ENCODE results near the gene LSM14A. TPM values are rescaled to one million over a fixed set of nuclear protein-coding genes. Genes with fewer than 3 reads are reported as not detected.

LSM14A gene
- total and polyA plus RNA-seq, 3 experiments from 2014 or later: 111 to 167 (median 129) TPM

DNA sequence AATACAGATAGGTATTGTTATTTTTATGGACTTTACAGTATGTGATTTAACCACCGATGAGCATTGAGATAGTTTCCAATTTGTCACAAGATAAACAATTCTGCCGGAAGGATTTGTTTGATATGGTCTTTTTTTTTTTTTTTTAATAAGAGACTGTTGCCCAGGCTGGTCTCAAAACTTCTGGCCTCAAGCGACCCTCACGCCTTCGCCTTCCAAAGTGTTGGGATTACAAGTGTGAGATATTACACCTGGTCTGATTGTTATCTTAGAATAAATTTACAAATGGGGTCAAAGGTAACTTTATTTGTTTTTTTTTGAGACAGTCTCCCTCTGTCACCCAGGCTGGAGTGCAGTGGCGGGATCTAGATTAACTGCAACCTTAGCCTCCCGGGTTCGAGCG, 83.2 kb downstream of the LSM14A start:
- peak overlapping the region; percentile 64 for H3K4me3 ChIP-seq (ENCODE audit: low read length)
- peaks cover 31 to 53% (median 42%) of the 10 kb centered on the region in 3 donors for H3K4me1 Mint-ChIP-seq
- POLR2A ChIA-PET: interaction anchor here (0.7 kb wide), 1 partner anchor 14 kb away, joined by 3 read pairs; no protein-coding TSS in a partner anchor
- peak overlapping the region; percentile 50 to 93 (median 86) for H3K27ac Mint-ChIP-seq
- H3K36me3 Mint-ChIP-seq: peaks cover 0 to 14% (median 3%) of the 10 kb centered on the region in 3 donors
- no peaks in the 10 kb centered on the region for H3K36me3 ChIP-seq (ENCODE audit: insufficient read depth, low read length)
- H3K9me3 ChIP-seq (ENCODE audit: low read length): no peaks in the 10 kb centered on the region
- H3K4me1 ChIP-seq (ENCODE audit: insufficient read depth, low read length): peaks cover 29% of the 10 kb centered on the region
- CTCF ChIA-PET: no interaction called here
- no peaks in the 10 kb centered on the region for H3K9me3 Mint-ChIP-seq
- H3K4me3 Mint-ChIP-seq: peak overlapping the region; percentile 76 to 91 (median 86)
- H3K27me3 ChIP-seq (ENCODE audit: insufficient read depth, low read length, poor library complexity, severe bottlenecking): no peaks in the 10 kb centered on the region
- DNase-seq: no peak
- no peaks in the 10 kb centered on the region for H3K27me3 Mint-ChIP-seq
- H3K27ac ChIP-seq (ENCODE audit: low read depth, low read length): peak overlapping the region; percentile 61

DNA sequence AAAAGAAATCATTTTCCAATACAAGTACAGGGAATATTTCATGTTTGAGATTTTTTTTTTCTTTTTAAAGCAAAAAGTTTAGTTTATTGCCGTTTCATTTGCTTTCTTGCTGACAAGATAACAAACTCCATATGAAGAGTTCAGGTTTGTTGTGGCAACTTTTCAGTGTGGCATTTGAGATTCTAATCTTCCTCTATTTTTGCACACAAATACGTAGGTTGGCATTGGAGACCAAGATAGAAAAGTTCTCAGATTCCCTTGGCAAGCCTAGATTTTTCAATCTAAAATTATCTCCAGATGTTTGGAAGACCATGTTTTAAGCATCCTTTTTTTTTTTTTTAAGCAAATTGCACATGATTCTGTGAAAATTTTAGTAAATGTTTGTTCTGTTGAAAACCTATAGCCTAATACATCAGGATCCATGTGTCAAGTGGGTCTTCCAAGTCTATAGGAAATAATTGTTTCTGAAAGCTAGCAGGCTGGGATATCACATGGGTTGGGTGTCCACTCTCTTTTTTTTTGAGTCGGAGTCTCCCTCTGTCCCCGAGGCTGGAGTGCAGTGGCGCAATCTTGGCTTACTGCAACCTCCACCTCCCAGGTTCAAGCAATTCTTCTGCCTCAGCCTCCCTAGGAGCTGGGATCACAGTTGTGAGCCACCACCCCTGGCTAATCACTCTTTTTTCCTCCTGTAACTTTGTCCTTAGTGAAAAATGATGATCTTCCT, 84.7 kb downstream of the LSM14A start:
- H3K27me3 Mint-ChIP-seq: no peaks in the 10 kb centered on the region
- peak overlapping the region in 6 of 7 donors; percentile 34 to 91 (median 50) for H3K4me3 Mint-ChIP-seq
- Histone ChIP-seq H3K9me3 (ENCODE audit: low read length) (no peaks in the 10 kb centered on the region), H3K4me1 (ENCODE audit: insufficient read depth, low read length) (peaks cover 42% of the 10 kb centered on the region), H3K36me3 (ENCODE audit: insufficient read depth, low read length) (no peaks in the 10 kb centered on the region), H3K27me3 (ENCODE audit: insufficient read depth, low read length, poor library complexity, severe bottlenecking) (no peaks in the 10 kb centered on the region), H3K4me3 (ENCODE audit: low read length) (no peak overlapping the region), H3K27ac (ENCODE audit: low read depth, low read length) (no peak overlapping the region)
- peak overlapping the region in 6 of 8 donors; percentile 30 to 63 (median 48) for H3K27ac Mint-ChIP-seq
- H3K9me3 Mint-ChIP-seq: no peaks in the 10 kb centered on the region
- POLR2A ChIA-PET: interaction anchor here (0.5 to 0.7 kb wide), 2 partner anchors 10 to 12 kb away, joined by 4 read pairs; no protein-coding TSS in a partner anchor
- peaks cover 39 to 65% (median 52%) of the 10 kb centered on the region in 3 donors for H3K4me1 Mint-ChIP-seq
- DNase-seq: no peak
- CTCF ChIA-PET: interaction anchor here (0.5 kb wide), 1 partner anchor 36 kb away, joined by 3 read pairs; no protein-coding TSS in a partner anchor
- H3K36me3 Mint-ChIP-seq: peaks cover 0 to 16% (median 5%) of the 10 kb centered on the region in 3 donors

DNA sequence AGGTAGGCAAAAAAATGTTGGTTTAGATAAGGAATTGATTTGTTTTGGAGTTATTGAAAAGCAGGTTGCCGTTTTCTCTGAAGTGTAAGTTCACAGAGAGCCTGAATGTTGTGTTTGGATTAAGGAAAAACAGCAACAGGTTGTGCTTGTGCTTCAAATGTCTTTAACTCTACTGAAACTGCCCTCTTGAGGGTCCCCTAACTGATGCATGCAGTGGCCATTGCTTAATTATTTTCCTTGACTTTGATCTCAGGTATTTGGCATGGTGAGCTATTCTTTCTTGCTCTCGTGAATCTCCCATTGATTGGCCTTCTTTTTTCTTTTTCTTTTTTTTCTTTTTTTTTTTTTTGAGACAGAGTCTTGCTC, 85.2 kb downstream of the LSM14A start:
- Histone ChIP-seq H3K4me1 (ENCODE audit: insufficient read depth, low read length) (peaks cover 42% of the 10 kb centered on the region), H3K9me3 (ENCODE audit: low read length) (no peaks in the 10 kb centered on the region), H3K27ac (ENCODE audit: low read depth, low read length) (no peak overlapping the region), H3K27me3 (ENCODE audit: insufficient read depth, low read length, poor library complexity, severe bottlenecking) (no peaks in the 10 kb centered on the region), H3K4me3 (ENCODE audit: low read length) (no peak overlapping the region), H3K36me3 (ENCODE audit: insufficient read depth, low read length) (no peaks in the 10 kb centered on the region)
- H3K27me3 Mint-ChIP-seq: no peaks in the 10 kb centered on the region
- H3K4me1 Mint-ChIP-seq: peaks cover 39 to 65% (median 52%) of the 10 kb centered on the region in 3 donors
- H3K9me3 Mint-ChIP-seq: no peaks in the 10 kb centered on the region
- ChIA-PET POLR2A (interaction anchor here (0.5 kb wide), 1 partner anchor 11 kb away, joined by 4 read pairs; no protein-coding TSS in a partner anchor), CTCF (no interaction called here)
- H3K4me3 Mint-ChIP-seq: peak overlapping the region in 5 of 7 donors; percentile 26 to 54 (median 46)
- peaks cover 0 to 16% (median 5%) of the 10 kb centered on the region in 3 donors for H3K36me3 Mint-ChIP-seq
- no peak for DNase-seq
- H3K27ac Mint-ChIP-seq: peak overlapping the region in 6 of 8 donors; percentile 30 to 63 (median 48)

DNA sequence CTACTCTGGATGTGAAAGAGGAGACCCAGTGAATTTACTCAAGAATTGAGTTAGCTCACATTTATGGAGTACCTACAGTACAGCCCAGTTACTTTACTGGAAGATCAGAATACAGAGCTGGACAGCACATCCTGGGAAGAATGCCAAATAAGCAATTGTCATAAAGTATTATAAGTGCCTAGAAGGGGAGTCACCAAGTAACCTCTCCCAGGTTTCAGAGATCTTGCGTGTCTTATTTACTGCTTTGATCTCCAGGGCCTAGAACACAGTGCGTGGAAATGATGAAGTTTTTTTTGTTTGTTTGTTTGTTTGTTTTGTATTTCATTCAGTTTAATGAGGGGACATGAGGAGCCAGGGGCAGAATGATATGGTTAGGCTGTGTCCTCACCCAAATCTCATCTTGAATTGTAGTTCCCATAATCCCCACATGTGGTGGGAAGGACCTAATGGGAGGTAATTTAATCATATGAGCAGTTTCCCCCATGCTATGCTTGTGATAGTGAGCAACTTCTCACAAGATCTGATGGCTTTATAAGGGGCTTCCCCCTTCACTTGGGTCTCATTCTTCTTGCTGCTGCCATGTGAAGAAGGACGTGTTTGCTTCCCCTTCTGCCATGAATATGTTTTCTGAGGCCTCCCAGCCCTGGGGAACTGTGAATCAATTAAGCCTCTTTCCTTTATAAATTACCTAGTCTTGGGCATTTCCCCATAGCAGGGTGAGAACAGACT, 87.2 kb downstream of the LSM14A start:
- peaks cover 39% of the 10 kb centered on the region for H3K4me1 ChIP-seq (ENCODE audit: insufficient read depth, low read length)
- H3K36me3 ChIP-seq (ENCODE audit: insufficient read depth, low read length): no peaks in the 10 kb centered on the region
- Mint-ChIP-seq H3K4me1 (peaks cover 37 to 62% (median 53%) of the 10 kb centered on the region in 3 donors), H3K9me3 (no peaks in the 10 kb centered on the region), H3K27me3 (no peaks in the 10 kb centered on the region), H3K4me3 (peak overlapping the region in 2 of 7 donors; percentile 6 to 70), H3K36me3 (peaks cover 0 to 15% (median 5%) of the 10 kb centered on the region in 3 donors), H3K27ac (peak overlapping the region in 4 of 8 donors; percentile 17 to 74 (median 66))
- no peak for DNase-seq
- H3K9me3 ChIP-seq (ENCODE audit: low read length): no peaks in the 10 kb centered on the region
- ChIA-PET POLR2A (no interaction called here), CTCF (no interaction called here)
- no peak overlapping the region for H3K27ac ChIP-seq (ENCODE audit: low read depth, low read length)
- no peaks in the 10 kb centered on the region for H3K27me3 ChIP-seq (ENCODE audit: insufficient read depth, low read length, poor library complexity, severe bottlenecking)
- no peak overlapping the region for H3K4me3 ChIP-seq (ENCODE audit: low read length)

DNA sequence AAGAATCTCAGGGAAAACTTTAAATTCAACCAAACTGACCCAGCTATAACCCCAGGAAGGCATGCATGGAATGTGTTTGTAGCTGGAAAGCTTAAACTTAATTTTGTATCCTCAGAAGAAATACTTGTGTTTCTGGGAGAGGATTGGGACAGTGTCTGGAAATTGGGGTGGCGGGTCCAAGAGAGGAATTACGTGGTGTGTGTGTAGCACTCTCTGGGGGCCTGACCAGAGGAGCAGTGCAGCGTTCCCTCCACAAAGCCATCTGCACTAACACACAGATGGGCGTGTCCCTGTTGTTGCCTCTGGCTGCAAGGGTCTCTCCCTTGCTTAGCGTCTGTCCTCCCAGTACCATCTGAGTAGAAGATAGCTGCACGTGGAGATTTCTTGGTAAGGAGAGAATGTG, 88.5 kb downstream of the LSM14A start:
- peaks cover 42% of the 10 kb centered on the region for H3K4me1 ChIP-seq (ENCODE audit: insufficient read depth, low read length)
- H3K9me3 Mint-ChIP-seq: no peaks in the 10 kb centered on the region
- CTCF ChIA-PET: interaction anchor here (0.6 kb wide), 1 partner anchor 32 kb away, joined by 3 read pairs; no protein-coding TSS in a partner anchor
- no peaks in the 10 kb centered on the region for H3K9me3 ChIP-seq (ENCODE audit: low read length)
- no peak for DNase-seq
- peaks cover 0 to 16% (median 10%) of the 10 kb centered on the region in 3 donors for H3K36me3 Mint-ChIP-seq
- no peaks in the 10 kb centered on the region for H3K27me3 ChIP-seq (ENCODE audit: insufficient read depth, low read length, poor library complexity, severe bottlenecking)
- POLR2A ChIA-PET: no interaction called here
- H3K4me3 ChIP-seq (ENCODE audit: low read length): no peak overlapping the region
- peaks cover 42 to 68% (median 59%) of the 10 kb centered on the region in 3 donors for H3K4me1 Mint-ChIP-seq
- no peak overlapping the region for H3K27ac ChIP-seq (ENCODE audit: low read depth, low read length)
- no peaks in the 10 kb centered on the region for H3K36me3 ChIP-seq (ENCODE audit: insufficient read depth, low read length)
- no peak overlapping the region for H3K4me3 Mint-ChIP-seq
- peak overlapping the region in 1 of 8 donors; percentile 85 for H3K27ac Mint-ChIP-seq
- no peaks in the 10 kb centered on the region for H3K27me3 Mint-ChIP-seq

DNA sequence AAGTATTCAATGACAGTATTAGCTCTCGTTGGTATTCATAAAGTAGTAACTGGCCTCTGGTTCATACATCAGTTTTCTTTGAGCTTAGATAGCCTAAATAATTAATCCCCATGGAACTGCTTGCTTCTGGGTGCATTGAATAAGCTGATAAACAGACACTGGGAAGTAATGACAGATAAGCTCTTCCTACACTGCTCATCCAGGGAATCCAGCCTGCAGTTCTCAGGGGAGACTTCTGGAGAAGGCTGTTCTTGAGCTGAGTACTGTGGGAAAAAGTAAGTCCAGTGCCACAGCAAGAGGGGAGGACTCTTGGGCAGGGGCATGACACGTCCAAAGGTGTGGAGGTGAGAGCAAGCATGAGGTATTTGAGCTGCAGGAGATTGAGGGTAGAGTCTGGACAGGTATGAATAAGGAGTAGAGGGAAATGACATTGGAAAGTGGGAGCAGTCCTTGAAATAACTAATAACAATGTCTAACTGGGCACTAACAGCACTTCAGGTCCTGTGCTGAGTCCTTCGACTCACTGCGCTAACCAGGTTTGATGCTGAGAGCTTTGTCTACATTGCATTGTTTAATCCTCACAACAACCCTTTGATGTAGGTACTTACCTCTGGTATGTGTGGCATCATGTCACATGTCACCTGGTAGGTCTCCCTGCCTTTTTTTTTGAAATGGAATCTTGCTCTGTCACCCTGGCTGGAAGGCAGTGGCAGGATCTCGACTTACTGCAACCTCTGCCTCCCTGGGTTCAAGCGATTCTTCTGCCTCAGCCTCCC, 89.2 kb downstream of the LSM14A start:
- Mint-ChIP-seq H3K4me3 (peak overlapping the region in 2 of 7 donors; percentile 16 to 70), H3K27ac (peak overlapping the region in 5 of 8 donors; percentile 11 to 85 (median 53)), H3K36me3 (peaks cover 0 to 18% (median 12%) of the 10 kb centered on the region in 3 donors), H3K27me3 (no peaks in the 10 kb centered on the region), H3K9me3 (no peaks in the 10 kb centered on the region), H3K4me1 (peaks cover 47 to 68% (median 62%) of the 10 kb centered on the region in 3 donors)
- no peak for DNase-seq
- Histone ChIP-seq H3K9me3 (ENCODE audit: low read length) (no peaks in the 10 kb centered on the region), H3K27me3 (ENCODE audit: insufficient read depth, low read length, poor library complexity, severe bottlenecking) (no peaks in the 10 kb centered on the region), H3K36me3 (ENCODE audit: insufficient read depth, low read length) (no peaks in the 10 kb centered on the region), H3K4me3 (ENCODE audit: low read length) (no peak overlapping the region), H3K4me1 (ENCODE audit: insufficient read depth, low read length) (peaks cover 40% of the 10 kb centered on the region), H3K27ac (ENCODE audit: low read depth, low read length) (no peak overlapping the region)
- ChIA-PET CTCF (interaction anchor here (0.6 kb wide), 1 partner anchor 33 kb away, joined by 3 read pairs; no protein-coding TSS in a partner anchor), POLR2A (no interaction called here)

DNA sequence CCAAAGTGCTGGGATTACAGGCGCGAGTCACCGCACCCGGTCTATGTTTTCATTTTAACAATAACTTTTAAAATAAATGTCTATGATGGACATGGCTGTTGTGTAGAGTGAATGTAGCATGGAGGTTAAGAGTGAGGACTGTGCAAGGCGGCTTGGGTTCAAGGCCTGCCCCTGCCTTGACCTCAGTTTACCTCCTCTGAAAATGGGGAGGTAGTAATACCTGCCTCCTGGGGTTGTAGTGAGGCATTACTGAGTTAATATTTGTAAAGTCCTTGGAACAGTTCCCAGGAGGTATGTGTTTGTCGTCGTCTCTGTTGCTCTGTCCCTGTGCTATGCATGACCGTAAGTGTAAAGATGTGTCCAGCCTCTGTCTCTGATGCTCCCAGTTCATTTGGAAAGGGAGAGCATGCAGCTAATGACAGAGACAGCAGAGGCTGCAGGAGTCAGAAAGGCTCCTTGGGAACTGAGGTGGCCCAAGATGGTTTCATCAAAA, 91.5 kb downstream of the LSM14A start:
- H3K4me3 Mint-ChIP-seq: no peak overlapping the region
- H3K27ac Mint-ChIP-seq: peak overlapping the region in 4 of 8 donors; percentile 4 to 49 (median 28)
- Histone ChIP-seq H3K36me3 (ENCODE audit: insufficient read depth, low read length) (no peaks in the 10 kb centered on the region), H3K27me3 (ENCODE audit: insufficient read depth, low read length, poor library complexity, severe bottlenecking) (no peaks in the 10 kb centered on the region), H3K9me3 (ENCODE audit: low read length) (no peaks in the 10 kb centered on the region), H3K27ac (ENCODE audit: low read depth, low read length) (no peak overlapping the region), H3K4me3 (ENCODE audit: low read length) (no peak overlapping the region), H3K4me1 (ENCODE audit: insufficient read depth, low read length) (peaks cover 40% of the 10 kb centered on the region)
- peaks cover 42 to 64% (median 60%) of the 10 kb centered on the region in 3 donors for H3K4me1 Mint-ChIP-seq
- H3K9me3 Mint-ChIP-seq: no peaks in the 10 kb centered on the region
- ChIA-PET POLR2A (no interaction called here), CTCF (no interaction called here)
- peaks cover 0 to 16% (median 14%) of the 10 kb centered on the region in 3 donors for H3K36me3 Mint-ChIP-seq
- no peaks in the 10 kb centered on the region for H3K27me3 Mint-ChIP-seq
- DNase-seq: no peak
